Mesendoderm (in vitro differentiated cells): ENCODE results near the gene TOB2.

Experiments used
- DNase-seq: peaks from one replicate; pipeline ENCODE4 v3.0.0; 2013
- H2AK5ac ChIP-seq: 2 replicates; pipeline ENCODE4 v1.6.1; 2013; ENCODE audit warnings: low read length, inconsistent platforms
- H2BK120ac ChIP-seq: 2 replicates; pipeline ENCODE4 v1.6.1; 2013; ENCODE audit warnings: low read depth, mild to moderate bottlenecking, low read length, moderate library complexity, mixed read lengths
- H2BK15ac ChIP-seq: replicated peaks from 2 replicates; pipeline ENCODE4 v1.6.1; 2013; ENCODE audit warnings: low read depth, mild to moderate bottlenecking, moderate library complexity
- H2BK5ac ChIP-seq: 2 replicates; pipeline ENCODE4 v1.6.1; 2013; ENCODE audit warnings: low read length, inconsistent platforms
- H3K18ac ChIP-seq: 2 replicates; pipeline ENCODE4 v1.6.1; 2013; ENCODE audit warnings: mild to moderate bottlenecking, low read length, mixed read lengths
- H3K23ac ChIP-seq: one replicate; pipeline ENCODE4 v1.6.1; 2013; ENCODE audit warnings: low read length
- H3K27ac ChIP-seq: 2 replicates; pipeline ENCODE4 v1.5.1; 2013; ENCODE audit warnings: low read depth, mild to moderate bottlenecking, inconsistent platforms, low read length, moderate library complexity
- H3K27me3 ChIP-seq: 2 replicates; pipeline ENCODE4 v1.6.1; 2013; ENCODE audit warnings: low read length, control low read depth, mild to moderate bottlenecking, inconsistent platforms; ENCODE audit not compliant: insufficient read depth, poor library complexity
- H3K36me3 ChIP-seq: 2 replicates; pipeline ENCODE4 v1.6.1; 2013; ENCODE audit warnings: low read length, inconsistent platforms; ENCODE audit not compliant: control insufficient read depth, insufficient read depth
- H3K4ac ChIP-seq: one replicate; pipeline ENCODE4 v1.6.1; 2013; ENCODE audit warnings: low read depth, mild to moderate bottlenecking, low read length, moderate library complexity
- H3K4me1 ChIP-seq: 2 replicates; pipeline ENCODE4 v1.6.1; 2013; ENCODE audit warnings: low read depth, low read length, inconsistent platforms; ENCODE audit not compliant: control insufficient read depth
- H3K4me2 ChIP-seq: 2 replicates; pipeline ENCODE4 v1.6.1; 2013; ENCODE audit warnings: low read length
- H3K4me3 ChIP-seq: 2 replicates; pipeline ENCODE4 v1.5.1; 2013; ENCODE audit warnings: mild to moderate bottlenecking, low read length
- H3K56ac ChIP-seq: one replicate; pipeline ENCODE4 v1.6.1; 2013; ENCODE audit warnings: low read length
- H3K79me1 ChIP-seq: 2 replicates; pipeline ENCODE4 v1.6.1; 2013; ENCODE audit warnings: low read length, inconsistent platforms
- H3K79me2 ChIP-seq: 2 replicates; pipeline ENCODE4 v1.6.1; 2013; ENCODE audit warnings: mild to moderate bottlenecking, low read length; ENCODE audit not compliant: control insufficient read depth, insufficient read depth
- H3K9ac ChIP-seq: 2 replicates; pipeline ENCODE4 v1.6.1; 2013; ENCODE audit warnings: low read length, inconsistent platforms
- H4K5ac ChIP-seq: one replicate; pipeline ENCODE4 v1.6.1; 2013; ENCODE audit warnings: low read length
- H4K8ac ChIP-seq: one replicate; pipeline ENCODE4 v1.6.1; 2013; ENCODE audit warnings: low read depth, mild to moderate bottlenecking, control low read depth, low read length, moderate library complexity
- WGBS: extraction: QIAGEN DNeasy Blood & Tissue Kit; methylation state at CpG from one replicate; pipeline ENCODE4 v1.1.7; 2013; ENCODE audit warnings: low lambda C conversion rate, missing lambda C conversion rate; ENCODE audit not compliant: insufficient coverage; ENCODE audit errors: extremely low coverage; 5-methylcytosine and 5-hydroxymethylcytosine counted together

TOB2 gene

DNA sequence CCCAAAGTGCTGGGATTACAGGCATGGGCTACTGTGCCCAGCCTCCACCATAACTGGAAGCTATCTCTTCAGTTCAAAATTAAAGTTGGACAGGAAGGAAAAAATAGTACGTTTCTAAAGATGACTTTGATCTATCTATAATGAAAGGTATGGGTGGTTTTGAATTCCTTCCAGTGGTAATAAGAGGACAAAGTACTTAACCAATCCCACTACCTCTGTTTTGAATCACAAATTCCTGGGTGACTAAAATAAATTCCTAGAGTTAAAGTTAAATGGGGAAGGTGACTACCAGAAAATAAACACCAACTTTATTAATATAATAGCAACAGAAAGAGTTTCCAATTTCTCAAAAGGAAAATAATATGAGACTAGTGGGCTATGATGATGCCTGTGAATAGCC is 12.8 kb upstream of the TOB2 start:
- H3K4me3 ChIP-seq: no peak overlapping the region
- no peak overlapping the region for H4K8ac ChIP-seq
- H3K56ac ChIP-seq: no peak overlapping the region
- no peaks in the 10 kb centered on the region for H3K79me2 ChIP-seq
- no CpG with 5 or more reads among the region's 1 CpG for WGBS
- H3K79me1 ChIP-seq: peaks cover 3% of the 10 kb centered on the region
- no peak overlapping the region for H3K9ac ChIP-seq
- no peak overlapping the region for H3K18ac ChIP-seq
- no peak overlapping the region for H3K4me2 ChIP-seq
- H4K5ac ChIP-seq: no peak overlapping the region
- H3K27me3 ChIP-seq: no peaks in the 10 kb centered on the region
- no peak overlapping the region for H3K23ac ChIP-seq
- no peak for DNase-seq
- no peak overlapping the region for H2BK5ac ChIP-seq
- no peak overlapping the region for H3K4ac ChIP-seq
- H3K36me3 ChIP-seq: peaks cover 8% of the 10 kb centered on the region
- no peak overlapping the region for H3K27ac ChIP-seq
- no peak overlapping the region for H2AK5ac ChIP-seq
- no peaks in the 10 kb centered on the region for H3K4me1 ChIP-seq
- no peak overlapping the region for H2BK120ac ChIP-seq
- H2BK15ac ChIP-seq: no peak overlapping the region

DNA sequence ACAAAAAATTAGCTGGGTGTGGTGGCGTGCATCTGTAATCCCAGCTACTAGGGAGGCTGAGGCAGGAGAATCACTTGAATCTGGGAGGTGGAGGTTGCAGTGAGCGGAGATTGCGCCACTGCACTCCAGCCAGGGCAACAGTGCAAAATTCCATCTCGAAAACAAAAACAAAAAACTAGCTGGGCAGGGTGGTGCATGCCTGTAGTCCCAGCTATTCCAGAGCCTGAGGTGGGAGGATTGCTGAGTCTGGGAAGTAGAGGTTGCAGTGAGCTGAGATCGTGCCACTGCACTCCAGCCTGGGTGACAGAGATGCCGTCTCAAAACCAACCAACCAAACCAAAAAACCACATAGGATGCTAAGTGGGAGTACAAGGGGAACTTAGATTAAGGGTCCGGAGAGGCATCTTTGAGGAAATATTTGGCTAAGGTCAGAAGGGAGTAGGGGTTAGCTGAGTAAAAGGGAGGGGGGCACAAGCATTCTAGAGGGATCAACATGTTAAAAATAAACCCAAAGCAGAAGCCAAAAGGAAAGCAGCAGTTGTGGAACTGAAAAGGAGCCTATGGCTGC is 11.6 kb upstream of the TOB2 start:
- Histone ChIP-seq H3K4me2 (no peak overlapping the region), H3K18ac (no peak overlapping the region), H4K8ac (no peak overlapping the region), H3K36me3 (peaks cover 4% of the 10 kb centered on the region), H3K23ac (no peak overlapping the region), H3K4me3 (no peak overlapping the region), H2BK120ac (no peak overlapping the region), H3K27me3 (no peaks in the 10 kb centered on the region), H2AK5ac (no peak overlapping the region), H2BK15ac (no peak overlapping the region), H2BK5ac (no peak overlapping the region), H3K4me1 (no peaks in the 10 kb centered on the region), H3K56ac (no peak overlapping the region), H3K79me1 (no peaks in the 10 kb centered on the region), H3K27ac (no peak overlapping the region), H3K9ac (no peak overlapping the region), H3K79me2 (no peaks in the 10 kb centered on the region), H3K4ac (no peak overlapping the region), H4K5ac (no peak overlapping the region)
- no peak for DNase-seq
- no CpG with 5 or more reads among the region's 7 CpGs for WGBS

DNA sequence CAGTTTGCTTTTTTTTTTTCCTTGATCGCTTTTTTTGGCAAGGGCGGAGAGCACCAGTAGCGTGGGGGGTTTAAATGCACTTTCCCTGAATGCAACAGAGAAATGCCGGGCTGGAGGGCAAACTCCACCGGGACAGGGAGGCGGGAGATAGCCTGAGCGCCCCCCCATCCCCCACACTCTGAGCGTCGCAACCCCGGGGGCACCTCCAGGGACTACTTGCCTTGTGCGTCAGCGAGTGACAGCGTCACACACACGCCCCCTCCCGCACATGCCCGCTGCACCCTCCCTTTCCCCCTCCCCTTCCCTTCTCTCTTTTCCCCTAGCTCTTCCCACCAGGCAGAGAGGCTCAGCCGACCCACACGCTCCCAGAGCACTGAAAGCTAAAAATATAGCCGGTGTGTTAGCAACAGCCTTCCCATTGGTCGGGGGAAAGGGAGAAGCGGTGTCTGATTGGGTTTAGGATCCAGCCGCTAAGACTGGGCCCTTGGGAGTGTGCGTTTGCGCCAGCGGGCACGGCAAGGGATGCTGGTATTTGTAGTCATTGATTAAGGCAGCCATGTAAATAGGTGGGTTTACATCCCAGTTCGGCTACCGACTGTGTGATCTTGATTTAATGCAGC is 1.7 kb upstream of the TOB2 start:
- Histone ChIP-seq H4K8ac (peak overlapping the region; percentile 77), H3K36me3 (no peaks in the 10 kb centered on the region), H3K79me1 (peaks cover 1% of the 10 kb centered on the region), H3K4me1 (peaks cover 3% of the 10 kb centered on the region), H3K18ac (peak overlapping the region; percentile 98), H4K5ac (no peak overlapping the region), H2BK120ac (peak overlapping the region; percentile 64), H3K56ac (peak overlapping the region; percentile 99), H2BK15ac (no peak overlapping the region), H3K4ac (peak overlapping the region; percentile 84), H3K4me3 (peak overlapping the region; percentile 86), H2AK5ac (no peak overlapping the region), H3K4me2 (peak overlapping the region; percentile 99), H3K79me2 (peaks cover 28% of the 10 kb centered on the region), H2BK5ac (peak overlapping the region; percentile 97), H3K9ac (peak overlapping the region; percentile 96), H3K27ac (peak overlapping the region; percentile 99), H3K27me3 (no peaks in the 10 kb centered on the region), H3K23ac (peak overlapping the region; percentile 83)
- peak; percentile 100 for DNase-seq
- no CpG with 5 or more reads among the region's 28 CpGs for WGBS

DNA sequence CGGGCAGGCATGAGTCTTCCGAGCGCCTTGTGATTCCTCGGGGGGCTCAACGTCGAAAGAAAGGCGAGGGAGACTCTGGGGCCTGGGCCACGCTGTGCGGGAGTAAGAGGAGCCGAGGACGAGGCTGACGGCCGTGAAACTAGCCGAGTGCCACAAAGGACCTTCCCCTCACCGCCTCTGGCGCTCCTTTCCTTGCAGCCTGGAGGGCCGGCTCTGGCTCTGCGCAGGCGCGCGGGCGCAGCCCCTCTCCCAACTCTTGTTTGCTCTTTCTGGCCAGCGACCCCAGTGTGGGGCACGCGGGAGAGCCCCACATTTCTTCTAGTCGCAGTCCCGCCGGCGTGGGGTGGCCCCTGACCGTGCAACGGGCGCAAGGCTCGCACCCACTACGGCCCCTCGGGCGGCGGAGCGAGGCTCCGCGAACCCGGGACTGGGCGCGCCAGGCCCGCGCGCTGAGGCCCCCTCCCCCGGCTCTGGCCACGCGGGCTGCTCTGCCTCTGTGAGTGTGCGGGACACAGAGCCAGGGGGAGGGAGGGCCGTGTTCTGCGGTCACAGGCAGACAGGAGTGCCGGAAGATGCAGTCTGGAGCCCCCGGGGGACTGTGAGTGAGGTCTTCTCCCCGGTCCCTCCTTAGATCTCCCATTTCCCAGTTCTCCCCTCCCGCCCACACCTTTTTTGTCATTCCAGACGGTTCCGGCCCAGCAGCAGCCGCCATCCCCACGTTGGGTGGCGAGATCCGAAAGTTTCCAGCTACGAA is 1.0 kb upstream of the TOB2 start:
- Histone ChIP-seq H3K18ac (peak overlapping the region; percentile 98), H2BK15ac (no peak overlapping the region), H3K79me1 (peaks cover 4% of the 10 kb centered on the region), H4K5ac (no peak overlapping the region), H3K4me1 (peaks cover 3% of the 10 kb centered on the region), H2BK5ac (peak overlapping the region; percentile 97), H3K9ac (peak overlapping the region; percentile 96), H3K56ac (peak overlapping the region; percentile 99), H3K23ac (peak overlapping the region; percentile 98), H2AK5ac (no peak overlapping the region), H3K4me3 (peak overlapping the region; percentile 86), H3K4me2 (peak overlapping the region; percentile 99), H3K79me2 (peaks cover 35% of the 10 kb centered on the region), H3K27ac (peak overlapping the region; percentile 99), H3K4ac (peak overlapping the region; percentile 84), H3K27me3 (no peaks in the 10 kb centered on the region), H2BK120ac (peak overlapping the region; percentile 64), H3K36me3 (peaks cover 2% of the 10 kb centered on the region), H4K8ac (peak overlapping the region; percentile 77)
- DNase-seq: peak; percentile 86
- no CpG with 5 or more reads among the region's 63 CpGs for WGBS

- peaks cover 45% of the 10 kb centered on the region for H3K79me2 ChIP-seq
- H2BK120ac ChIP-seq: peak overlapping the region; percentile 73
- peaks cover 3% of the 10 kb centered on the region for H3K4me1 ChIP-seq
- H3K18ac ChIP-seq: peak overlapping the region; percentile 99
- H3K27ac ChIP-seq: peak overlapping the region; percentile 71
- peak overlapping the region; percentile 91 for H3K56ac ChIP-seq
- peak overlapping the region; percentile 93 for H3K4ac ChIP-seq
- peaks cover 9% of the 10 kb centered on the region for H3K79me1 ChIP-seq
- peak overlapping the region; percentile 99 for H3K9ac ChIP-seq
- H2BK15ac ChIP-seq: no peak overlapping the region
- peaks cover 3% of the 10 kb centered on the region for H3K36me3 ChIP-seq
- peak overlapping the region; percentile 90 for H3K4me2 ChIP-seq
- no peak for DNase-seq
- H4K8ac ChIP-seq: no peak overlapping the region
- no peaks in the 10 kb centered on the region for H3K27me3 ChIP-seq
- peak overlapping the region; percentile 98 for H3K4me3 ChIP-seq
- H2AK5ac ChIP-seq: peak overlapping the region; percentile 88
- peak overlapping the region; percentile 89 for H3K23ac ChIP-seq
- H4K5ac ChIP-seq: no peak overlapping the region
- WGBS: no CpG with 5 or more reads among the region's 34 CpGs
- H2BK5ac ChIP-seq: peak overlapping the region; percentile 80
These were observed 522 bp downstream of the TOB2 start for GRCh38 chr22:41446057-41446501.
